Stimulated activated CD4-positive, alpha-beta T cell treated with anti-CD3 and anti-CD28 coated beads, Interleukin-2, amount 100 ng/mL, for 48 hours (primary cell): ENCODE data around the gene UEVLD.

Experiments
- DNase-seq, 2 donors: peaks; one replicate each; pipeline ENCODE4 v3.0.0-alpha.2; 2020

UEVLD gene

GRCh38 chr11:18495271-18495670 lies 93.3 kb downstream of the UEVLD start:
- no peak for DNase-seq

- no peak for DNase-seq
Measured at GRCh38 chr11:18493310-18493709, 95.2 kb downstream of the UEVLD start.

- DNase-seq: no peak
Measured at GRCh38 chr11:18492888-18493287, 95.6 kb downstream of the UEVLD start.

GRCh38 chr11:18491924-18492323 lies 96.6 kb downstream of the UEVLD start:
- DNase-seq: no peak

- DNase-seq: no peak
Measured at GRCh38 chr11:18490736-18491485, 97.6 kb downstream of the UEVLD start.

- DNase-seq: no peak
Measured at GRCh38 chr11:18490319-18490718, 98.2 kb downstream of the UEVLD start.

- DNase-seq: no peak
Measured at GRCh38 chr11:18485913-18486528, 102.5 kb downstream of the UEVLD start.
